Non-pigmented ciliary epithelial cell (primary cell): ENCODE data around the gene ST3GAL5.

Source experiments
- DNase-seq: peaks from one replicate; pipeline ENCODE4 v3.0.0-alpha.2; 2010; ENCODE audit warnings: low read depth

Gene ST3GAL5

GRCh38 chr2:85790032-85790431 is 98.8 kb downstream of the ST3GAL5 start:
- DNase-seq, result no peak

GRCh38 chr2:85789271-85789670 is 99.5 kb downstream of the ST3GAL5 start:
- no peak for DNase-seq

GRCh38 chr2:85788603-85789002 is 100.2 kb downstream of the ST3GAL5 start:
- no peak for DNase-seq

- DNase-seq, result no peak
These were observed 100.8 kb downstream of the ST3GAL5 start for GRCh38 chr2:85787981-85788340.

- no peak for DNase-seq
These were observed 101.4 kb downstream of the ST3GAL5 start for GRCh38 chr2:85787282-85787980.
